CD14-positive monocyte (primary cell): Measurements from ENCODE around the gene NENF. TPM values are rescaled to one million over a fixed set of nuclear protein-coding genes. Genes with fewer than 3 reads are reported as not detected.

Experiments
- DNase-seq, 3 donors: peaks; one replicate each; pipeline ENCODE4 v3.0.0-alpha.2; 2011 to 2022
- H2AFZ ChIP-seq: 2 replicates; pipeline ENCODE4 v1.6.0; 2012; ENCODE audit warnings: mild to moderate bottlenecking, low read depth, low read length, inconsistent platforms; ENCODE audit not compliant: insufficient read depth, poor library complexity, severe bottlenecking
- H3K27ac ChIP-seq, 2 donors: 1 replicate in 1 of 2; 2 replicates in 1 of 2; pipeline ENCODE4 v1.5.1; 2012 to 2013; ENCODE audit warnings: low read length in 2 of 2, control low read depth in 1 of 2, inconsistent platforms in 1 of 2, low read depth in 1 of 2, mild to moderate bottlenecking in 1 of 2
- H3K27me3 ChIP-seq, 2 donors: one replicate each; pipeline versions ENCODE4 v1.6.0 to v1.6.1; 2011 to 2013; ENCODE audit warnings: low read length in 2 of 2; ENCODE audit not compliant: control insufficient read depth in 2 of 2, insufficient read depth in 2 of 2
- H3K36me3 ChIP-seq, 2 donors: replicated peaks in 1 of 2; 1 replicate in 1 of 2; 2 replicates in 1 of 2; pipeline versions ENCODE4 v1.5.1 to v1.6.1; 2012 to 2013; ENCODE audit warnings: low read length in 2 of 2, control low read depth in 1 of 2, inconsistent platforms in 1 of 2, mild to moderate bottlenecking in 1 of 2; ENCODE audit not compliant: insufficient read depth in 2 of 2, control insufficient read depth in 1 of 2
- H3K4me1 ChIP-seq, 2 donors: 1 replicate in 1 of 2; 2 replicates in 1 of 2; pipeline versions ENCODE4 v1.5.1 to v1.6.1; 2012 to 2013; ENCODE audit warnings: low read length in 2 of 2, control low read depth in 1 of 2, inconsistent platforms in 1 of 2, mild to moderate bottlenecking in 1 of 2, moderate library complexity in 1 of 2; ENCODE audit not compliant: insufficient read depth in 2 of 2, control insufficient read depth in 1 of 2
- H3K4me2 ChIP-seq: replicated peaks from 2 replicates; pipeline ENCODE3; 2012; ENCODE audit warnings: low read length, moderate library complexity, mild to moderate bottlenecking; ENCODE audit not compliant: poor library complexity, severe bottlenecking; ENCODE audit errors: extremely low read depth
- H3K4me3 ChIP-seq, 3 experiments: fragments of 200-600 bp in 1 of 3; sonication (generic) in 1 of 3; replicated peaks in 1 of 3; 1 replicate in 2 of 3; 2 replicates in 1 of 3; pipeline ENCODE4 v1.5.1; 2011 to 2013; ENCODE audit warnings: low read length in 3 of 3, mild to moderate bottlenecking in 3 of 3, control low read depth in 2 of 3, low read depth in 2 of 3, inconsistent platforms in 1 of 3, moderate library complexity in 1 of 3
- H3K79me2 ChIP-seq: 2 replicates; pipeline ENCODE4 v1.6.0; 2012; ENCODE audit warnings: mild to moderate bottlenecking, control low read depth, inconsistent platforms, low read length, moderate library complexity; ENCODE audit not compliant: insufficient read depth
- H3K9ac ChIP-seq: 2 replicates; pipeline ENCODE4 v1.6.0; 2017; ENCODE audit warnings: low read length, mild to moderate bottlenecking; ENCODE audit not compliant: insufficient read depth, poor library complexity, severe bottlenecking
- H3K9me3 ChIP-seq, 2 donors: replicated peaks in 1 of 2; 1 replicate in 1 of 2; 2 replicates in 1 of 2; pipeline versions ENCODE4 v1.5.1 to v1.6.1; 2012 to 2013; ENCODE audit warnings: low read length in 2 of 2, control low read depth in 1 of 2; ENCODE audit not compliant: control insufficient read depth in 1 of 2, insufficient read depth in 1 of 2
- H4K20me1 ChIP-seq: 2 replicates; pipeline ENCODE4 v1.6.0; 2012; ENCODE audit warnings: mild to moderate bottlenecking, low read length, control low read depth, moderate library complexity; ENCODE audit not compliant: insufficient read depth
- H3K27ac Mint-ChIP-seq, 7 donors: one replicate each; pipeline ENCODE4 v1.8.0; 2020; ENCODE audit warnings: mild to moderate bottlenecking in 7 of 7, mixed read lengths in 7 of 7, moderate library complexity in 6 of 7, inconsistent platforms in 2 of 7
- H3K27me3 Mint-ChIP-seq, 3 donors: one replicate each; pipeline ENCODE4 v1.8.0; 2021 to 2022; ENCODE audit warnings: low read depth in 3 of 3, mild to moderate bottlenecking in 3 of 3, mixed read lengths in 3 of 3, moderate library complexity in 3 of 3, inconsistent platforms in 1 of 3
- H3K36me3 Mint-ChIP-seq, 2 donors: one replicate each; pipeline ENCODE4 v1.8.0; 2020; ENCODE audit warnings: mixed read lengths in 2 of 2, inconsistent platforms in 1 of 2, mild to moderate bottlenecking in 1 of 2
- H3K4me1 Mint-ChIP-seq: one replicate; pipeline ENCODE4 v1.8.0; 2020; ENCODE audit warnings: mild to moderate bottlenecking, mixed read lengths
- H3K4me3 Mint-ChIP-seq, 2 donors: one replicate each; pipeline ENCODE4 v1.8.0; 2020; ENCODE audit warnings: mild to moderate bottlenecking in 2 of 2, mixed read lengths in 2 of 2, moderate library complexity in 1 of 2
- H3K9me3 Mint-ChIP-seq, 7 donors: one replicate each; pipeline ENCODE4 v1.8.0; 2020 to 2022; ENCODE audit warnings: mixed read lengths in 7 of 7, mild to moderate bottlenecking in 6 of 7, moderate library complexity in 6 of 7, inconsistent platforms in 2 of 7
- CTCF ChIP-seq: fragments of 200-600 bp; IDR thresholded peaks from one replicate; pipeline ENCODE4 v1.8.0; 2022; ENCODE audit warnings: antibody characterized with exemption, mild to moderate bottlenecking
- WGBS: methylation state at CpG from one replicate; pipeline ENCODE4 v1.1.5; 2013; ENCODE audit warnings: missing lambda C conversion rate; ENCODE audit not compliant: insufficient coverage; 5-methylcytosine and 5-hydroxymethylcytosine counted together
- intact Hi-C, 2 donors: fragments of 100-400 bp; cut with micrococcal nuclease; formaldehyde crosslinking; loops; one replicate each; pipeline versions ENCODE4 v1.15.0 to v1.15.1; 2023
- polyA plus RNA-seq, 3 donors: library from polyadenylated mRNA; depleted of rRNA in 1 of 3; unstranded in 2 of 3; stranded (reverse) in 1 of 3; fragments of 300-500 nt in 2 of 3; fragments of >200 nt in 1 of 3; fragmentation: Illumina TruSeq in 2 of 3; gene quantifications; 1 replicate in 2 of 3; 2 replicates in 1 of 3; pipeline ENCODE4 v1.2.3, GENCODE V29; 2012 to 2021

Gene NENF
- polyA plus RNA-seq, 3 donors = 9.7 to 56.4 (median 42.3) TPM

GRCh38 chr1:212430955-212431394, 1.7 kb upstream of the NENF start:
- Histone ChIP-seq H3K9me3 (no peaks in the 10 kb centered on the region), H3K27ac (no peak overlapping the region), H3K9ac (no peak overlapping the region), H4K20me1 (no peaks in the 10 kb centered on the region), H3K27me3 (no peaks in the 10 kb centered on the region), H3K36me3 (no peaks in the 10 kb centered on the region), H3K79me2 (peaks cover 11% of the 10 kb centered on the region), H3K4me1 (peaks cover 11 to 19% of the 10 kb centered on the region in 2 donors), H2AFZ (no peak overlapping the region), H3K4me3 (no peak overlapping the region), H3K4me2 (no peak overlapping the region)
- Mint-ChIP-seq H3K27me3 (peaks cover 0 to 2% (median 0%) of the 10 kb centered on the region in 3 donors), H3K4me1 (peaks cover 27% of the 10 kb centered on the region), H3K27ac (no peak overlapping the region), H3K9me3 (no peaks in the 10 kb centered on the region), H3K4me3 (no peak overlapping the region), H3K36me3 (peaks cover 0 to 2% of the 10 kb centered on the region in 2 donors)
- 100% methylated on average over 1 of the region's 3 CpGs for WGBS
- DNase-seq = no peak
- TF ChIP-seq CTCF = no peak
- intact Hi-C loops = no loop called here

GRCh38 chr1:212431644-212432043, 1.1 kb upstream of the NENF start:
- 98% methylated on average over 5 of the region's 9 CpGs for WGBS
- no peak overlapping the region for H3K4me2 ChIP-seq
- H3K4me1 Mint-ChIP-seq = peaks cover 27% of the 10 kb centered on the region
- H3K4me1 ChIP-seq = peaks cover 11 to 19% of the 10 kb centered on the region in 2 donors
- H3K9me3 ChIP-seq = no peaks in the 10 kb centered on the region
- H3K27ac Mint-ChIP-seq = no peak overlapping the region
- H3K36me3 ChIP-seq = no peaks in the 10 kb centered on the region
- peaks cover 0 to 2% (median 0%) of the 10 kb centered on the region in 3 donors for H3K27me3 Mint-ChIP-seq
- H3K9me3 Mint-ChIP-seq = no peaks in the 10 kb centered on the region
- H4K20me1 ChIP-seq = no peaks in the 10 kb centered on the region
- no peaks in the 10 kb centered on the region for H3K27me3 ChIP-seq
- peaks cover 11% of the 10 kb centered on the region for H3K79me2 ChIP-seq
- H3K36me3 Mint-ChIP-seq = peaks cover 0 to 2% of the 10 kb centered on the region in 2 donors
- no peak overlapping the region for H2AFZ ChIP-seq
- H3K9ac ChIP-seq = no peak overlapping the region
- no peak for DNase-seq
- no peak for TF ChIP-seq CTCF
- no peak overlapping the region for H3K27ac ChIP-seq
- no peak overlapping the region for H3K4me3 ChIP-seq
- H3K4me3 Mint-ChIP-seq = peak overlapping the region in 1 of 2 donors; percentile 11
- intact Hi-C loops = no loop called here
